Esophagus muscularis mucosa (tissue), 4 donors: ENCODE measurements around the gene MYO16. TPM values are rescaled to one million over a fixed set of nuclear protein-coding genes. Genes with fewer than 3 reads are reported as not detected.

Source experiments
- DNase-seq: peaks from one replicate; pipeline ENCODE4 v3.0.0-alpha.2; 2017; ENCODE audit errors: extremely low spot score
- H3K27ac ChIP-seq, 4 donors: fragments of 200-600 bp; sonication (generic); replicated peaks in 1 of 4; 1 replicate in 3 of 4; 2 replicates in 1 of 4; pipeline ENCODE4 v1.5.1; 2016 to 2019; ENCODE audit warnings: mild to moderate bottlenecking in 1 of 4
- H3K27me3 ChIP-seq, 4 donors: fragments of 200-600 bp; sonication (generic); one replicate each; pipeline versions ENCODE4 v1.5.1 to v1.6.0; 2016 to 2019
- H3K36me3 ChIP-seq, 4 donors: fragments of 200-600 bp; sonication (generic); one replicate each; pipeline ENCODE4 v1.5.1; 2016 to 2019
- H3K4me1 ChIP-seq, 4 donors: fragments of 200-600 bp; sonication (generic); one replicate each; pipeline ENCODE4 v1.5.1; 2016 to 2019
- H3K4me3 ChIP-seq, 4 donors: fragments of 200-600 bp; sonication (generic); 1 replicate in 2 of 4; 2 replicates in 2 of 4; pipeline ENCODE4 v1.5.1; 2016 to 2019; ENCODE audit warnings: mild to moderate bottlenecking in 4 of 4, moderate library complexity in 1 of 4
- H3K9me3 ChIP-seq, 4 donors: fragments of 200-600 bp; sonication (generic); 1 replicate in 3 of 4; 2 replicates in 1 of 4; pipeline ENCODE4 v1.5.1; 2016 to 2019
- EP300 ChIP-seq: sonication (generic); formaldehyde crosslinking; IDR thresholded peaks from one replicate; pipeline ENCODE4 v1.6.1; 2017; ENCODE audit warnings: antibody characterized with exemption
- POLR2A ChIP-seq: fragments of 450-650 bp; IDR thresholded peaks from one replicate; pipeline ENCODE4 v1.6.1; 2017; ENCODE audit warnings: antibody characterized with exemption, moderate library complexity, mild to moderate bottlenecking, low read depth
- POLR2AphosphoS5 ChIP-seq, 2 donors: sonication (generic); formaldehyde crosslinking; IDR thresholded peaks; one replicate each; pipeline ENCODE4 v1.6.1; 2017; ENCODE audit warnings: antibody characterized with exemption in 2 of 2
- WGBS: methylation state at CpG from one replicate; pipeline ENCODE4 v1.1.5; 2018; 5-methylcytosine and 5-hydroxymethylcytosine counted together
- intact Hi-C: fragments of 100-400 bp; cut with DNase I; formaldehyde crosslinking; loops from one replicate; pipeline ENCODE4 v1.15.1; 2023
- total RNA-seq, 4 donors: library from RNA; depleted of rRNA; stranded (reverse); fragments of >200 nt; gene quantifications; one replicate each; pipeline versions ENCODE4 v1.1.0 to v1.2.1, GENCODE V29; 2016
- TF ChIP-seq, protein P1 (sequence below), 3 experiments: fragments of 200-600 bp in 2 of 3; fragments of 450-650 bp in 1 of 3; sonication (generic) in 2 of 3; IDR thresholded peaks; one replicate each; pipeline ENCODE4 v1.5.1; 2017 to 2019; ENCODE audit warnings: antibody characterized with exemption in 3 of 3, mild to moderate bottlenecking in 2 of 3, moderate library complexity in 1 of 3

MYO16 gene
- total RNA-seq, 4 donors from 2014 or later, result 1.2 to 3.7 (median 1.8) TPM

GRCh38 chr13:108993346-108993745 is 363.9 kb downstream of the MYO16 start:
- Histone ChIP-seq H3K4me1 (no peaks in the 10 kb centered on the region), H3K4me3 (no peak overlapping the region), H3K27me3 (no peaks in the 10 kb centered on the region), H3K27ac (no peak overlapping the region), H3K9me3 (no peaks in the 10 kb centered on the region), H3K36me3 (no peaks in the 10 kb centered on the region)
- no peak for DNase-seq
- intact Hi-C loops, result no loop called here
- TF ChIP-seq EP300 (no peak), POLR2AphosphoS5 (IDR thresholded peaks at IDR 0.05) (no peak), POLR2A (no peak)
- TF ChIP-seq, protein P1, sequence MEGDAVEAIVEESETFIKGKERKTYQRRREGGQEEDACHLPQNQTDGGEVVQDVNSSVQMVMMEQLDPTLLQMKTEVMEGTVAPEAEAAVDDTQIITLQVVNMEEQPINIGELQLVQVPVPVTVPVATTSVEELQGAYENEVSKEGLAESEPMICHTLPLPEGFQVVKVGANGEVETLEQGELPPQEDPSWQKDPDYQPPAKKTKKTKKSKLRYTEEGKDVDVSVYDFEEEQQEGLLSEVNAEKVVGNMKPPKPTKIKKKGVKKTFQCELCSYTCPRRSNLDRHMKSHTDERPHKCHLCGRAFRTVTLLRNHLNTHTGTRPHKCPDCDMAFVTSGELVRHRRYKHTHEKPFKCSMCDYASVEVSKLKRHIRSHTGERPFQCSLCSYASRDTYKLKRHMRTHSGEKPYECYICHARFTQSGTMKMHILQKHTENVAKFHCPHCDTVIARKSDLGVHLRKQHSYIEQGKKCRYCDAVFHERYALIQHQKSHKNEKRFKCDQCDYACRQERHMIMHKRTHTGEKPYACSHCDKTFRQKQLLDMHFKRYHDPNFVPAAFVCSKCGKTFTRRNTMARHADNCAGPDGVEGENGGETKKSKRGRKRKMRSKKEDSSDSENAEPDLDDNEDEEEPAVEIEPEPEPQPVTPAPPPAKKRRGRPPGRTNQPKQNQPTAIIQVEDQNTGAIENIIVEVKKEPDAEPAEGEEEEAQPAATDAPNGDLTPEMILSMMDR (IDR thresholded peaks at IDR 0.05), result no peak
- 74% methylated on average over 5 of the region's 5 CpGs for WGBS

GRCh38 chr13:108996430-108996829 is 367.0 kb downstream of the MYO16 start:
- TF ChIP-seq EP300 (no peak), POLR2A (no peak), POLR2AphosphoS5 (IDR thresholded peaks at IDR 0.05) (no peak)
- TF ChIP-seq, protein P1 (IDR thresholded peaks at IDR 0.05), result no peak
- H3K4me3 ChIP-seq, result no peak overlapping the region
- no peaks in the 10 kb centered on the region for H3K27me3 ChIP-seq
- intact Hi-C loops, result no loop called here
- H3K9me3 ChIP-seq, result no peaks in the 10 kb centered on the region
- H3K36me3 ChIP-seq, result no peaks in the 10 kb centered on the region
- no peak overlapping the region for H3K27ac ChIP-seq
- DNase-seq, result no peak
- no peaks in the 10 kb centered on the region for H3K4me1 ChIP-seq

DNA sequence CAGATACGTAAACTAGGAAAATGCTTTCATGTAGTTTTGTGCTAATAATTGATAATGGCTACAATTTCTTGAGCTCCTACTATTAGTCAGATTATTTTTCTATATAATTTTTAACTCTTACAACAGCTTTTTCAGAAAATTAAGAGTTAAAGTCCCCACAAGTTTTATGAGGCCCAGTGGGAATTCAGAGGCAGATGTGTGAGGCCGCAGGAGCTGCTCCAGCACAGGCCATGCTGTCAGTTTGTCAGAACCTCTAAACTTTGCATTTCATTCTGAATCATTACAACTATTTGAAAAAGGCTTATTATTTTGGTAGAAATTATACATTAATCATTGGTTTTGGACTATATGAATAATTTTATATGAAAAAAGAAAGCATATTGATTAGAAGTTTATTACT is 370.8 kb downstream of the MYO16 start:
- H3K9me3 ChIP-seq, result no peaks in the 10 kb centered on the region
- H3K36me3 ChIP-seq, result no peaks in the 10 kb centered on the region
- no peak overlapping the region for H3K4me3 ChIP-seq
- no peak overlapping the region for H3K27ac ChIP-seq
- no peak for TF ChIP-seq EP300
- no peak for TF ChIP-seq POLR2A
- intact Hi-C loops, result no loop called here
- DNase-seq, result no peak
- no peaks in the 10 kb centered on the region for H3K4me1 ChIP-seq
- H3K27me3 ChIP-seq, result no peaks in the 10 kb centered on the region
- WGBS, result 86% methylated on average over 2 of the region's 2 CpGs

- Histone ChIP-seq H3K36me3 (no peaks in the 10 kb centered on the region), H3K4me1 (no peaks in the 10 kb centered on the region), H3K27me3 (no peaks in the 10 kb centered on the region), H3K4me3 (no peak overlapping the region), H3K9me3 (no peaks in the 10 kb centered on the region), H3K27ac (no peak overlapping the region)
- WGBS, result 88% methylated on average over 2 of the region's 2 CpGs
- DNase-seq, result no peak
- intact Hi-C loops, result no loop called here
- no peak for TF ChIP-seq POLR2A
- TF ChIP-seq, protein P1 (IDR thresholded peaks at IDR 0.05), result no peak
- TF ChIP-seq POLR2AphosphoS5 (IDR thresholded peaks at IDR 0.05), result no peak
- TF ChIP-seq EP300, result no peak
These were observed 373.5 kb downstream of the MYO16 start for GRCh38 chr13:109002934-109003333.

DNA sequence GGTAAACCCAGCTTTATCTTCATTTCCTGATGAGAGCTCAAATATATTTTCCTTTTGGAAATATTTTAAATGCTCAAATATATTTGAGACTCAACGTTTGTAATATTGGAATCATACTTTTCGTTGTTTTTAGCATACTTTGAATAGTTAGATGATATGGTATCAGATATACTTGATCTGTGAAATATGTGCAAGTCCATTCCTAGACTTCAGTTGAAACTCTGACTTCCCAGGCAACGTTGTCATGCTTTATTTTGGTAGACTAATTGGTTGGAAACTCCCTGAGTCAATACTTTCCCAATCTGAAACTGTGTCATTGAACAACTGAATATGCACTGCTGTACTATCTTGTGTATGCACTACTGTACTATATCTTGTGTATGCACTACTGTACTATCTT is 378.5 kb downstream of the MYO16 start:
- intact Hi-C loops, result no loop called here
- Histone ChIP-seq H3K4me1 (no peaks in the 10 kb centered on the region), H3K27me3 (no peaks in the 10 kb centered on the region), H3K4me3 (no peak overlapping the region), H3K36me3 (no peaks in the 10 kb centered on the region), H3K9me3 (no peaks in the 10 kb centered on the region), H3K27ac (no peak overlapping the region)
- 77% methylated on average over 3 of the region's 3 CpGs for WGBS
- no peak for TF ChIP-seq EP300
- TF ChIP-seq, protein P1 (IDR thresholded peaks at IDR 0.05), result no peak
- no peak for TF ChIP-seq POLR2A
- no peak for TF ChIP-seq POLR2AphosphoS5 (IDR thresholded peaks at IDR 0.05)
- no peak for DNase-seq
